ENCODE measurements around the gene SPATC1L.

Gene SPATC1L

GRCh38 chr21:46161633-46162592 is 22.3 kb downstream of the SPATC1L start:
- no peak for DNase-seq (ENCODE audit: low spot score)

DNA sequence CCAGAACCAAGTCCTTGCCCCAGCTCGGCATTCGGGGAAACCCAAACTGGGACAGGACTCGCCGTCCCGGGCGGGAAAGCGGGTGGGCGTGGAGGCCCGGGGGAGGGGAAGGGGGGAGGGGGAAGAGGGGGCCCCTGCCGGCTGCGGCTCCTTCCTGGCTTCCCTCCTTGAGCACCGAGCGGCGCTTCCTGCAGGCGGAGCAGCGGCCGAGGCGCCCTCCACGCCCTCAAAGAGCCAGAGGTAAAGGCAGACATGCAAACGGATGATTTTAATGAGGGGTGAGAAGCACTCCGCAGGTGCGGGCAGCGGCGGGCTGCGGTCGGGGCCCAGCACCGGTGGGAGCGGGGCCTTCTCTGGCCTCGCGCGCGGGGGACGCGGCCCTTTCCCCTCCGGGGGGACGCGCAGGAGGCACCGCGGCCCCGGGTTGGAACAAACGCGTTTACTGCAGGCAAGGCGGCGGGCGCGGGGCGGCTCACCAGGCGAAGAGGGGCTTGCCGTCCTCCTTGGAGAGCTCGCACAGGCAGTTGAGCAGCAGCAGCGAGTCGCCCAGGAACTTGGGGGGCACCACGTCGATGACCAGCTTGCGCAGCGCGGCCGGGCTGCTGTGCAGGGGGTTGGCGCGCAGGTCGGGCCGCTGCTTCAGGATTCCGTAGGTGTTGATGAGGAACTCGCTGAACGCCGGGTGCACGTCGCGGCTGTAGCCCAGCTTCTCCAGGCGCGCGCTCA is 23.2 kb downstream of the SPATC1L start:
- DNase-seq (ENCODE audit: low spot score): peak; percentile 60

GRCh38 chr21:46160657-46160906 is 23.7 kb downstream of the SPATC1L start:
- peak; percentile 55 for DNase-seq (ENCODE audit: low spot score)

DNA sequence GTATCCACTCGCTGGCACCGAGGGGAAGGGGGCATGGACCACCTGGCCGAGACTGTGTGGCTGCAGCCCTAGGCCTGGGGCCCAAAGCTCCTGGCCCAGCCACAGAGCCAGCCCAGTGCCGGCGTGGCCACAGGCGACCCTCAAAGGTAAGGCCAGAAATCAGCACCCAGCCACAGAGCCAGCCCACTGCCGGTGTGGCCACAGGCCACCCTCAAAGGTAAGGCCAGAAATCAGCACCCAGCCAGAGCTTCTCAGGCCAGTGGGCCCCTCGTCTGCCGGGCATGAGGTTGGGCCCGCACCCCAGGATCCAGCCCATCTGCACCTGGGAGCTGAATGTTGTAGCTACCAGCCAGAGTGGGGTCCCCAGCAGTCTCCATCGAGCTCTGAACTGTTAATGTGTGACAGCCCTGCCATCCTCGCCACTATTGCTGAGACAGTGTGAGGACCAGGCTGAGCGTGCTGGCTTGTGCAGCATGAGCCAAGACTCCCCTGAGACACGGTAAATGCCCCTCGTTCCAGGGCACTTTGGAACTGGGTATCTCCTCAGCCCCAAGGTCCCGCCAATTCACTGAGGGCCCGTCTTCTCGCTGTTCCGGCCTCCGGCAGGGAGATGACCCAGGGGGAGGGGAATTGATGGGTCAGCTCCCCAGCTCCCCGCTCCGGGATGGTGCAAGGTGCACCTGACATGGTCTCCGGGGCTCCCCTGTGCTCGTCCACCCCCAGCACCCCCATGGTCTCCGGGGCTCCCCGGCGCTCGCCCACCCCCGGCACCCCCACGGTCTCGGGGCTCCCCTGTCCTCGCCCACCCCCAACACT is 24.2 kb downstream of the SPATC1L start:
- peak; percentile 41 for DNase-seq (ENCODE audit: low spot score)

- DNase-seq (ENCODE audit: low spot score): peak; percentile 40
Observed at GRCh38 chr21:46159390-46159789, 24.9 kb downstream of the SPATC1L start.

GRCh38 chr21:46158666-46159300 is 25.5 kb downstream of the SPATC1L start:
- peak; percentile 58 for DNase-seq (ENCODE audit: low spot score)

- DNase-seq (ENCODE audit: low spot score): peak; percentile 56
Observed at GRCh38 chr21:46157987-46158451, 26.2 kb downstream of the SPATC1L start.

DNA sequence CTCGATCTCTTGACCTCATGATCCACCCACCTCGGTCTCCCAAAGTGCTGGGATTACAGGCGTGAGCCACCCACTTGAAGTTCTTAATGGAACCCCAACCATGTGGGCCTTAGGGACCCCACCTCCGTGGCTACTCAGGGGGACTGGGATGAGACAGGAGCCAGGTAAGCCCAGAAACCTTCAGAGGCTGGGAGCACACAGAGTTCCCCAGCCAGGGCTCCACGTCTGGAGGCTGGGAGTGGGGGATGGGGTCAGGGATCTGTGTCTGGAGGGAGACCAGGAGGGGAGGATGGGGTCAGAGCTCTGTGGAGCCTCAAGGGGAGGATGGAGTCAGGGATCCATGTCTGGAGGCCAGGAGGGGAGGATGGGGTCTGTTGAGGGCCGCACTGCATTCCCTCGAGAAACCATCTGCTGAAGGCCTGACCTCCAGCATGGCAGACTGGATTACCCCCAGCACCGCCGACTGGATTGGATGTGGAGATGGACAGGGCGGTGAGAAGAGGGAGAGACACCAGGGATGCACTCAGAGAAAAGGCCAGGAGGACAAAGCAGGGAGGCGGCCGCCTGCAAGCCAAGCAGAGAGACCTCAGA is 26.8 kb downstream of the SPATC1L start:
- peak; percentile 41 for DNase-seq (ENCODE audit: low spot score)

GRCh38 chr21:46156678-46157077 is 27.6 kb downstream of the SPATC1L start:
- peak; percentile 59 for DNase-seq (ENCODE audit: low spot score)

- peak; percentile 37 for DNase-seq (ENCODE audit: low spot score)
Observed at GRCh38 chr21:46156378-46156645, 27.9 kb downstream of the SPATC1L start.

DNA sequence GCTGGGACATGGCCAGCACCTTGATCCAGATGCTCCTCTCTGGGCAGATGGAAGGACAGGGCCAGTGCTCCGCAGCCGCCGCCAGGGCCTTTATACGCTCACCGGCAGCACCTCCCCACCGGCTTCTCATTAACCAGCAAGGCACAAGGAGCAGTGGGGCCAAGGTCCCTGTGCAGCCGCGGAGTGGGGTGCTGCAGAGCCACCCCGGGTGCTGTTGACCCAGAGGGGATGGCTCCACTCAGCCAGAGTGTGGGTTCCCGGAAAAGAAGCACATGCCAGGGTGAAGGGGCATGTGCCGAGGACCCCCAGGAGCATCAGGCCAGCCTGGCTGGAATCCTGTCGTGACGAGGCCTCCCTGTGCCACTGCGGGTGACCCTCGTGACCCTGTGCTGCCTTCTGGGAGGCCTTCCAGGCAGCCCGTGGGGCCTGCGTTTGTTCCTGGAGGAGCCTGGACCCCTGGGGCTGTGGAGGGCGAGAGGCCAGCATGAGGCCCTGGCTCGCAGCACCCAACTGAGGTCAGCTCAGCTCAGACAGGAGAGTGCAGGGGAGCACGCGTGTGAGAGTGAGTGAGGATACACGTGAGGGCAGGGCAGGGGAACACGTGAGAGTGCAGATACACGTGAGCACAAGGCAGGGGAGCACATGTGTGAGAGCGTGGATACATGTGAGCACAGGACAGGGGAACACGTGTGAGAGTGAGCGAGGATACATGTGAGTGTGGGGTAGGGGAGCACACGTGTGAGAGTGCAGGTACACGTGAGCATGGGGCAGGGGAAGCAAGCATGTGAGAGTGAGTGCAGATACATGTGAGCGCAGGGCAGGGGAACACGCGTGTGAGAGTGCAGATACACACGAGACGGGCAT is 28.5 kb downstream of the SPATC1L start, which contains the start of gene FTCD:
FTCD (minus strand) TSS at position 66 of the 864 bp plus-strand sequence; CDS start at position 10, 56 bp downstream.
- DNase-seq (ENCODE audit: low spot score): no peak

- no peak for DNase-seq (ENCODE audit: low spot score)
Observed at GRCh38 chr21:46154955-46155513, 29.2 kb downstream of the SPATC1L start.

DNA sequence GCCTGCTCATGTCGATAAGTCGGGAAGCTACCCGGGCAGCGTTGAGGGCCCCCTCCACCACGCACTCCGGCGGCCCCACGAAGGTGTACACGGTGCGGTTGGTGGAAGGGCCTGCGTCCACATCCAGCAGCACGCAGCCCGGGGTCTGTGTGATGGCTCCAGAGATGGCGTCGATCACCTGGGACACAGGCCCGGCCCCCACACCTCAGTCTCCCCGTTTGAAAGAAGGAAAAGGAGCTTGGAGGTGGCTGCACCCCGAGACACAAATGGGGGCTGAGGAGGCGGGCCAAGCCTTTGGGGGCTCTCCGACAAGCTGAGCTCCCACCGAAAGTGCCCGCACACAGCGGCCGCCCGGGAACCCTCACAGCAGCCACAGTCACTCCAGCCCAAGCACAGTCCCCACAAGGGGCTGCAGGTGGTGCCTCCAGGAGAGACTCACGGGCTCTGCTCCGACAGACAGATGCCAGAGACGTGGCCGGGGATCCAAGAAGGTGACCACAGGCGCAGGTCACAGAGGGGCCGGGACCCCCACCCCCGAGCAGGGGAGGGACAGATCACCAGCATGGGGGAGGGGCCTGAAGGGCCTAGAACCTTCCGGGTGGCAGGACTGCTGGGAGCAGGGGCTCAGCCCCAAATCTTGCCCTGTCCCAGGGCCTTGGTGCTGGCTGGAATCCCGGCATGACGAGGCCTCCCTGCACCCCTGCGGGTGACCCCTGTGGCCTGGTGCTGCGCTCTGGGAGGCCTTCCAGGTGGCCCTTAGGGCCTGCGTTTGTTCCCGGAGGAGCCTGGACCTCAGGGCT is 29.9 kb downstream of the SPATC1L start:
- peak; percentile 64 for DNase-seq (ENCODE audit: low spot score)

- peak; percentile 82 for DNase-seq (ENCODE audit: low spot score)
Observed at GRCh38 chr21:46153247-46154154, 30.8 kb downstream of the SPATC1L start.

GRCh38 chr21:46152927-46153246 is 31.4 kb downstream of the SPATC1L start:
- DNase-seq (ENCODE audit: low spot score): peak; percentile 60

DNA sequence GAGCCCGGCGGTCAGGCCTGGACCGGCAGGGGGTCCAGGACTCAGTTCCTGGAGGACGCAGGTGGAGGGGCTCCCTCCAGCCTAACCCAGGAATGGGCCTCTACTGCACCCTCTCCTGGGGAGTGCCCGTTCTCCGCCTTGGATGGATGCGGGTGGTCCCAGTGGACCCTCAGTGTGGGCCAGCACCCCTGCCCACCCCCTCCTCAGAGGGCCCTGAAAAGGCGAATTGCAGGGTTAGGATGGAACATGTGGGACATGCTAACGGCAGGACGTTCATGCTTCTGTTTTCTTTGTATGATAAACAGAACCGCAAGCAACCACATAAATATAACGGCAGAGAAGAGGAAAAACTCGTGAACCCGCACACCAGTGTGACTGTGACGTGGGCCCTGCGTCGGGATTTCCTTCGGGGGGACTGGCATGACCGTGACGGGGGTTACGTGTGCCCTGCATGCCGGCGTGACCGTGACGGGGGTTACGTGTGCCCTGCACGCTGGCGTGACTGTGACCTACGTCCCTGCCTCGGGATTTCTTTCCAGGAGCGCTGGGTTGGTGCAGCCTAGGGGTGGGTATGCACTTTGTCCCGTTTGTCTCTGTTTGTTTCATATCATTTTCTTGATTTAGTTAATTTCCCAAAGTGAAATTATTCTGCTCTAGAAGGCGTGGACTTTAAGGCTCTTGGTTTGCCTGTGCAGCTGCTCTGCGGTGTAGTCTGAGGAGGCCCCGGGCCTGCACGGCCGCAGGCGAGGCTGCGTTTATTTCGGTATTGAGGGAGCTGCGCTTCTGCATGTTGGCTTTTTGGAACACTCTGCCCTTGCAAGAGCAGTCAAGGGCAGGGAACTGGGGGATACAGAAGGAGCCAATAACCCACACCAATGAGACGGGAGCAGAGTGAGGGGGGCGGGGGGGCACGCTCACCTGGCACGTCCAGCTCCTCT is 32.0 kb downstream of the SPATC1L start:
- no peak for DNase-seq (ENCODE audit: low spot score)

- DNase-seq (ENCODE audit: low spot score): peak; percentile 61
Observed at GRCh38 chr21:46151261-46151988, 32.8 kb downstream of the SPATC1L start.
